HG03103 (cell line): ENCODE data around the gene CLDN20.
A peak's percentile ranks its signal among the peaks of the same experiment; 100 is the strongest.

Source experiments
- ATAC-seq: cut with Tn5 transposase; IDR thresholded peaks from one replicate; pipeline ENCODE4 v1.9.1; 2021; ENCODE audit warnings: low read depth; ENCODE audit not compliant: unreplicated experiment

The CLDN20 gene

GRCh38 chr6:155267411-155267810 is 3.6 kb downstream of the CLDN20 start:
- ATAC-seq: no peak

GRCh38 chr6:155268088-155268867 is 4.5 kb downstream of the CLDN20 start:
- ATAC-seq: peak; percentile 54

- ATAC-seq: no peak
Observed at GRCh38 chr6:155269765-155270164, 6.0 kb downstream of the CLDN20 start.

- ATAC-seq: no peak
Observed at GRCh38 chr6:155270561-155271091, 6.8 kb downstream of the CLDN20 start.

GRCh38 chr6:155271145-155271544 is 7.3 kb downstream of the CLDN20 start:
- no peak for ATAC-seq

- ATAC-seq: no peak
Observed at GRCh38 chr6:155272353-155273232, 8.8 kb downstream of the CLDN20 start.

- ATAC-seq: no peak
Observed at GRCh38 chr6:155273431-155273830, 9.6 kb downstream of the CLDN20 start.

GRCh38 chr6:155274106-155274505 is 10.3 kb downstream of the CLDN20 start:
- ATAC-seq: no peak

- ATAC-seq: no peak
Observed at GRCh38 chr6:155274533-155274932, 10.7 kb downstream of the CLDN20 start.

GRCh38 chr6:155275808-155276480 is 12.1 kb downstream of the CLDN20 start:
- ATAC-seq: no peak

GRCh38 chr6:155276638-155277037 is 12.8 kb downstream of the CLDN20 start:
- ATAC-seq: no peak

GRCh38 chr6:155278319-155279049 is 14.7 kb downstream of the CLDN20 start:
- ATAC-seq: no peak

- ATAC-seq: no peak
Observed at GRCh38 chr6:155284775-155285174, 21.0 kb downstream of the CLDN20 start.

GRCh38 chr6:155287762-155288161 is 23.9 kb downstream of the CLDN20 start:
- no peak for ATAC-seq

- ATAC-seq: no peak
Observed at GRCh38 chr6:155290491-155290890, 26.7 kb downstream of the CLDN20 start.

- ATAC-seq: no peak
Observed at GRCh38 chr6:155291291-155291690, 27.5 kb downstream of the CLDN20 start.

GRCh38 chr6:155292711-155293110 is 28.9 kb downstream of the CLDN20 start:
- no peak for ATAC-seq

- ATAC-seq: no peak
Observed at GRCh38 chr6:155297669-155298068, 33.9 kb downstream of the CLDN20 start.

GRCh38 chr6:155301867-155302266 is 38.1 kb downstream of the CLDN20 start:
- ATAC-seq: no peak

GRCh38 chr6:155303361-155303870 is 39.6 kb downstream of the CLDN20 start:
- ATAC-seq: no peak
